ENCODE measurements around the gene DENND4B.

Gene DENND4B

GRCh38 chr1:153882296-153882912, 64.1 kb downstream of the DENND4B start:
- peak in 1 of 3 donors; percentile 20 for DNase-seq

- no peak for DNase-seq
Observed at GRCh38 chr1:153881751-153882150, 64.8 kb downstream of the DENND4B start.

GRCh38 chr1:153880962-153881361, 65.6 kb downstream of the DENND4B start:
- DNase-seq = peak; percentile 94 to 95 (median 95)

GRCh38 chr1:153880024-153880423, 66.5 kb downstream of the DENND4B start:
- no peak for DNase-seq

Data from suppressor macrophage treated with lipopolysaccharide for 1 hour (primary cell).